HG02884 (cell line): ENCODE data around the gene CERKL.

ENCODE experiments used
- ATAC-seq: cut with Tn5 transposase; IDR thresholded peaks from one replicate; pipeline ENCODE4 v1.9.1; 2021; ENCODE audit warnings: mild to moderate bottlenecking, moderate library complexity; ENCODE audit not compliant: unreplicated experiment

Gene CERKL

DNA sequence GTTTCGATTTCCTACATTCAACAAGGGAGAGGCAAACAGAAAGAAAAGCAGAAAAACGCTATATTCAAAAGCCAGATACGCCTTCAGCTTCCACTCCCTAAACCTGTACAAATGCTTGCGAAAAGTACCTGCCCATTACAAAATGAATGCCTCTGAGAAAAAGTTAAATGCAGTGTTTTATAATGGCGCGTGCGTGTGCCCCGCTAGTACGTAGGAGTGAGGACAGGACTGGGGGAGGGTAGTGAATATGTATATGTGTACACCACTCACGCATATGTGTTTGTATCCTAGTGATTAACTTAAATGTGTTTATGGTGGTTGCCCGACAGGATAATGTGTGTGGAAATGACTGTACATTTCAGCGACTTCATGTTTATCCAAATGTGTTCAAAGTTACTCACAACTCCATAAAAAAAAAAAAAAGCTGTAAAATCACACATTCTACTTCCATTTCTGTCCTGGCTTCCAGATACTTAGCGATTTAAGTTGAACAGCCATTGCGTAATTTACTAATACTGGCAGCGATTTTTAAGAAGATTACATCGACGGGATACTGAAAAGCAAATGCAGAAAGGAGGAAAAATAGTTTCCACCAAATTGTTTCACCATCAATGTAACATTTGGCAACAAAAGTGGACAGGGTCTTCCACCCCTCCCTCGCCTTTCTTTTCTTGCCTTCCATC, 22.1 kb upstream of the CERKL start:
- no peak for ATAC-seq

DNA sequence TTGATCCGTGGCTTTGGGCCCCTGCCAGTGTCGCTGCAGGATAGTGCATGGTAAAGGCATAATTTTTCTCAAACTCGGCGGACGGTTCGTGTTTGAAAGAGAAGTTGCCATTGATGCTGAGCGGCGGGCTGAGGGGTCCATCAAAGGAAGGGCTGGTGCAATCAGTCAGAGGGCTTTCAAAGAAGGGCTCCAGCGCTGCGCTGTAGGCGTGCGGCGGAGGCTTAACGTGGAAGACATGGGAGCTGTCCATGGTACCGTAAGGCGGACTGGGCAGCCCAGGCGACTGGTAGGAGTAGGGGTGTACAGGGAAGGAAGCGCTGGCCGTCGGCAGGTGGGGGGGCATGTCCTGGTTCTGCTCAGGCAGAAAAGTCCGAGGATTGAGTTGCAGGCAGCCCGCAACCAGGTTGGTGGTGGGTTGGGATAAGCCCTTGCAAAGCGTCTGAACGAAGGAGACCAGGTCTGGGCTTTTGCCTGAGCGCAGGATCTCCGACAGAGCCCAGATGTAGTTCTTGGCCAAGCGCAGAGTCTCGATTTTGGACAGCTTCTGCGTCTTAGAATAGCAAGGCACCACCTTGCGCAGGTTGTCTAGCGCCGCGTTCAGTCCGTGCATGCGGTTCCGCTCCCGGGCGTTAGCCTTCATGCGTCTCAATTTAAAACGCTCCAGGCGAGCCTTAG, 21.1 kb upstream of the CERKL start:
- ATAC-seq: no peak

DNA sequence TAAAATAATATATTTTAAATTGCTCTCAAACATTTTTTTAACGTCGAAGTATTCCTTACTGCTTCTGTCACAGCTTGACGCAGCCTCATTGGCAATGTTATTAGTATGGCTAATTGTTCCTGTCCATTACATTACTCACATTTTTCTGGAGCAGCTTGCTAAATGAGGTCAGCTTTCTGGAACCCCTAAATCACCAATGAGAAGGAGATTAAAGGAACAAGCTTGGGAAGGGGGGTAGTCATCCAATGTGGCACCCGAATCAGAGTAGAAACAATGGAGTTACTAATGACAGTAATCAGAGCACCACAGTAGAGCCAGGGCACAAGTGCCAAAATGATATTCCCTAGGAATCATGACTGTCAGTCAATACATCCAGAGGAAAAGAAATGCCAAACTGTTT, 18.3 kb upstream of the CERKL start:
- no peak for ATAC-seq

DNA sequence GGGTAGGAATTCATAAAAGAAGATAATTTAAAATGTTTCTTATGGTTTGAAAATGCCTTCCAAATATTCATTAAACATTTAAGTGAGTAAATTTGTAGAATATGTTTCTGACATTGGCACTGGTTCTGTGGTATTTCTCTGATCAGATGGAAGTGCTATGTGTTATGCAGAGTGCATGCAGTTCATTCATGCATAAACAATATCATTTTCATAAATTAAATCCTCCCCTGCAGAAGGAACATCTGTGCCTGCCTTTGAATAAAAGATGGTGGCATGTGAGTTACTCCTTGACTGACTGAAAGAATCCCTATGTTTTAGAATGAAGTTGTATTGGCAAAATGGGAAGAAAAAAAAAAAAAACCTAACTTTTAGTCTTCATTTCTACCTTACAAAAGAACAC, 17.6 kb upstream of the CERKL start:
- ATAC-seq: no peak

DNA sequence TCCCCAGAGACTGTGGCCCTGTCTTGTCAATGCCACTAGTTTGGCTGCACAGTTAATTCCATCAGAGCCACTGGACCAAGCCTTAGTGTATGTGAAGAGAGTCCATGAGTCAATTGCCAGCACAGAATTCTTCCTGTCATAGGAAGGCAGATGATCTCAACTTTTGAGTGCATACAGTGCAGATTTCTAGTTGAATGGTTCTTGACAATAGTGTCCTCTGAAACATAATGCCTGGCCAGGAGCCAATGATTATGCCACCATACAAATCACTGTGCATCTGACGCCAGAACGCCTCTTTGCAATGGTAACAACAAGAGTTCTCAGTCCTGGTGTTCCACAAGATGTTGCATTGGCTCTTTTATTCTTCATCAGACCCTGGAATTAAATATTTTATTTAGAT, 16.3 kb upstream of the CERKL start:
- no peak for ATAC-seq

DNA sequence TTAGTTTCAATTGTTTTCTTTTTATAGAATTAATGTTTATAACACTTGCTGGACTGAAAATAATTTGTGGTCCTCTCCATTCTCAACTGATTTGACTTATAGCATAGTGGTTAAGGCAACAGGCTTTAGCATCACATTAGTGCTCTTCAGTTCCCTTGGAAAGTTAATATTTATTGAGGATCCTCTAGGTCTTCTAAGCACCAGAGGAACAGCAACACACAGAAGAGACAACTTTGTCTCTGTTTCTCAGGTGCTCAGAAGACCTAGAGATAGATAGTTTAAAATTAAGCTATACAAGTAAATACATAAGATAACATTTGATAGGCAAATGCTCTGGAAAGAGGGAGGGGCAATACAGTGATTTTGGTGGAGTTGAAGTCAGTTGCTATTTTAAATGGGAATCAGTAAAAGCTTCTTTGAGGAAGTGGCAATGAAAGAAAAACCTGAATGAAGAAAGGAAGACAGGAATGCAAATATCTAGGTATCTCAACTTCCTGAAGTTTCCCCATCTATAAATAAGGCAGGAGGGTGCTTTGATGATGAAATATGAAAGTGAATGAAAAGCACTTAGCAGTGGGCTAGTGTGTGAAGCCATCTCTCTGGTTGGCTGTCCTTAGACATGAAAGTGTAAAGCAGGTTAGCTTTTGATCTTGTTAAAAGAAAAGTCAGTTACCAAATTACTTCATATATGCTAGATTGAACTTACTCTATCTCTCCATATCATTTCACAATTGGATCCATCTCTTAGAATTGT, 15.5 kb upstream of the CERKL start:
- ATAC-seq: peak; percentile 95

DNA sequence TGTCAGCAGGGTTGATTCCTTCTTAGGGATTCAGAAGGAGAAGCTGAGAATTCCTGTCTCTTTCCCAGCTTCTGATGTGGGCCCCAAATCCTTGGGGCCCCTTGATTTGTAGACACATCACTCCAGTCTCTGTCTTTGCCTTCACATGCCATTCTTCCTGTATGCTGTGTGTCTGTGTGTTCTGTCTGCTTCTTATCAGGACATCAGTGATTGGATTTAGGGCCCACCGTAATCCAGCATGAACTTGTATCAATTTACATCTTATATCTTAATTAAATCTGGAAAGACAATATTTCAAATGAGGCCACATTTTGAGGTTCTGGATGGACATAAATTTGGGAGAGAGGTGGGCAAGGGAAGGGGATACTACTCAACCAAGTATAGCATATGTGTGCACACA, 13.7 kb upstream of the CERKL start:
- ATAC-seq: no peak

DNA sequence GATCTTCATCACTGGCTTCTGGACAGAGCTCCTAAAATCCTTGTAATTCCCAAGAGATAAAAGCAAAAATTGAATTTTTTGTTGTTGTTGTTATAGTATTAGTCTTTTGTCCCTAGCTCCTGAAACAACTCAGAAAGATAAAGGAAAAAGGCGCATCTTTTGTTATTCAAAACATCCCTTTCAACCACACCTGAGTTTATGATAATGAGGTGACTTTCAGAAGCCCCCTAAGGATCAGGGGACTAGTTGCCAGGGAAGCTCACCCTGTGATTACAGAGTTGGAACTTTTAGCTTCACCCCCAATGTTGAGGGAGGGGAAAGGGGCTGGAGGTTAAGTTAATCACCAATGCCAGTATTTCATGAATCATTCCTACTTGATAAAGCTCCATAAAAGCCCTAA, 10.3 kb upstream of the CERKL start:
- ATAC-seq: no peak

DNA sequence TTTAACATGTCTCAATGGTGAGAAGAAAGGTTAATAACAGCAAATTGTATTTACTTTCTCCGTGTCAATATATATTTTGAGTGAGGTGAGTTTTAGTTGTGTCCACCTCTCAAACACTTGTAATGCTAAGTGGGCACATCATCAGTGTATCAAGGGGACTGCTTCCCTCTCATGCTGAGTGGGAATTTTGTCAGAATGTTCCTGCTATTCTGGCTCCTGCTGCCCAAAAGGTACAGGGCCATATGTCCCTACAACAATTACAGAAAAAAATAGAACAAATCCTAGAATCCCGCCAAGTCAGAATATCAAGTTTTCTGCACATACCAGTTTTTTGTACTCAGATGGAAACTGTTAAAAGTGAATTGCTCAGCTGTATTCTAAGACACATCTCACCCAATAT, 5.4 kb upstream of the CERKL start:
- ATAC-seq: no peak

DNA sequence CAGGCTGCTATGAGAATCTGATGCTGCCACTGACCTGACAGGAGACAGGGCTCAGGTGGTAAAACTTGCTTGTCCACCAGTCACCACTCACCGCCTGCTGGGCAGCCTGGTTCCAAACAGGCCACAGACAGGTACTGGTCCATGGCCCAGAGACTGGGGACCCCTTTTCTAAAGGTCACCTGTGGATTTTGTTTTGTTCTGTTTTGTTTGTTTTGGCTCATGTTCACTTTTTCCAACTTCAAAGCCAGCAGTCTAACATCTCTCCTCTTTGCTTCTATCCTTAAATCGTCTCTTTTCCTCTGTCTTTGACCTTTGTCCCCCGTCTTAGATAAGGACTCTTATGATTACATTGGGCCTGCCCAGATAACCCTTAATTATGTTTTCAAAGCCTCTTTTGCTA, 3.3 kb upstream of the CERKL start:
- ATAC-seq: no peak

DNA sequence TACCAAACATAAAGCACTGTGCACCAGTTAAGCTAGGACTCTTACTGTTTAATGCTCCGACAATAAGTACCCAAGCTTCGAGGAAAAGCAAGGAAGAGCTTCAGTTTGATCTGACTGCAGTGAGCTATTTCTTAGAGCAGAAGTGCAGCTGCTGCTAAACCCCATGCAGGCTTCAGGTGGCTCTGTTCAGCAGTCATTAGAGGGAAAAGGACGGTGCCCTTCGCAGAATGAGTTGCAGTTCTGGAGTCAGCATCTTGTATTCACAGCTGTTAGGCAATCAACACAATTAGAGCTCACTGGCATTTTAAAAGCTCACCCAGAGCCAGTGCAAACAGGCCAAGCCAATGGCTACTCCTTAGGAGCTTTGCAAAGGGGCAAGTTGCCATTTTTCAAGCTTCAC, 1.5 kb upstream of the CERKL start:
- no peak for ATAC-seq

DNA sequence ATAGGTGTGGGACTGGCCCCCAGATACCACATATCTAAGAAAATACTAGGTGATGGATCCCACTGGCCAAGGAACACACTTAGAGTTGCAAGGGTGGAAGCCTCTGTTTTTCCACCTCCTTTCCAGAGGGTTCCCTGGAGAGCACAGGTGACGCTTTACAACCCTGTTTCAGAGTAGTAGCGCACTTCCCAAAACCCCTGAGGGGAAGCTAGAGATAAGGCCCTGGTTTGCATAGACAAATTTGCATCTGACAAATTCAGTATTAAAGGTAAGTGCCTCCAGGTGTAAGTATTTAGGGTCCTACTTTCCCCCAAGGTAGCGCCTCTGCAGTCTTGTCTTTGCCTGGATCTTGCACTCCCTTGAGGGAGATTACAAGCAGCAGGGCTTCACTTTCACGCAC, 474 bp upstream of the CERKL start:
- ATAC-seq: no peak

DNA sequence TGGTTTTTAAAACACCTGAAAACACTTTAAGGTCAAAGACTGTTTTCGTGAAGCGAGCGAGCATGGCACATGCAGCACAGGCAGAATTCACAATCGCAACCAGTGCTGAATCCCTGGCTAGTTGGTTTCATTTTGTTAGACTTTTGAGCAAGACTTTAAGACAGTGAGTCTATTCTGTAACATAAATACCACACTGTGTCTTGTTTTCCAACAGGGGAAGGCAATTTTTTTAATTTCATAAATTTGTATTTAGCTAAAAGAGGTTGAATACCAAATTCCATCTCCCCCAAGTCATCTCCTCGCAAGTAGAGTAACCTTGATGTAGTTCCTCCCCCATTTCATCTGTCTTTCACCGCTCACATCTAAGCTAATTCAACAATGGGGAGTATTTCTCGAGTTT, 1.4 kb downstream of the CERKL start:
- ATAC-seq: no peak

DNA sequence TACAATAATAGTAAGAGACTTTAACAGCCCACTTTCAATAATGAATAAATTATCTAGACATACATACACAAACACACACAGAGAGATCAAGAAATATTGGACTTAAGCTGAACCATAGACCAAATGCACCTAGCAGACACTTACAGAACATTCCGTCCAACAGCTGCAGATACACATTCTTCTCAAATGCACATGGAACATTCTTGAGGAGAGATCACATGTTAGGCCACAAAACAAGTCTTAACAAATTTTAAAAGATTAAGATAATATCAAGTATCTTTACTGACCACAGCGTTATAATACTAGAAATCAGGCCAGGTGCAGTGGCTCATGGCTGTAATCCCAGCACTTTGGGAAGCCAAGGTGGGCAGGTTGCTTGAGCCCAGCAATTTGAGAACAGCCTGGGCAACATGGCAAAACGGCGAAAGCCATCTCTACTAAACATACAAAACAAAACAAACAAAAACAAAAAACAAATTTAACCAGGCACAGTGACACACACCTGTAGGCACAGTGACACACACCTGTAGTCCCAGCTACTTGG, 7.4 kb downstream of the CERKL start:
- no peak for ATAC-seq

DNA sequence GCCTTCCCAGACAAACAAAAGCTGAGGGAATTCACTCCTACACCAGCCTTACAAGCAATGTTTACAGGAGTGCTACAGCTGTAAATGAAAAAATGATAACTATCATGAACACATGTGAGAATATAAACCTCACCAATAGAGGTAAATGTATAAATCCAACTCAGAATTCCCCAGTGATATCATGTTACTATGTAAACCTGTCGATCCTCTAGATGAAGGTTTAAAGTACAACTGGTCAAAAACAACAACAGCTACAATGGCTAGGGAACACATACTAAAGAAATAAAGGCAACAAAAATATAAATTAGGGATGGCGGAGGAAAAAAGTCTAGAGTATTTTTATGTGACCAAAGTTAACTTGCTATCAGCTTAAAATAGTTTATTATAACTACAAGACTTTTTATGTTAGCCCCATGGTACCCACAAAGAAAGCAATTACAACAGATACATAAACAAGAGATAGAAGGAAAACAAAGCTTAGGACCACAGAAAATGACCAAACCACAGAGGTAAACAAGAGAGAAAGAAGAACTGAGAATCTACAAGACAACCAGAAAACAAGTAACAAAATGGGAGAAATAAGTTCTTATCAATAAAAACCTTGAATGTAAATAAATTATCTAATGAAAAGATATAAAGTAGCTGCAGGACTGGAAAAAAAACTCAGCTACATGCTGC, 8.3 kb downstream of the CERKL start:
- ATAC-seq: no peak

DNA sequence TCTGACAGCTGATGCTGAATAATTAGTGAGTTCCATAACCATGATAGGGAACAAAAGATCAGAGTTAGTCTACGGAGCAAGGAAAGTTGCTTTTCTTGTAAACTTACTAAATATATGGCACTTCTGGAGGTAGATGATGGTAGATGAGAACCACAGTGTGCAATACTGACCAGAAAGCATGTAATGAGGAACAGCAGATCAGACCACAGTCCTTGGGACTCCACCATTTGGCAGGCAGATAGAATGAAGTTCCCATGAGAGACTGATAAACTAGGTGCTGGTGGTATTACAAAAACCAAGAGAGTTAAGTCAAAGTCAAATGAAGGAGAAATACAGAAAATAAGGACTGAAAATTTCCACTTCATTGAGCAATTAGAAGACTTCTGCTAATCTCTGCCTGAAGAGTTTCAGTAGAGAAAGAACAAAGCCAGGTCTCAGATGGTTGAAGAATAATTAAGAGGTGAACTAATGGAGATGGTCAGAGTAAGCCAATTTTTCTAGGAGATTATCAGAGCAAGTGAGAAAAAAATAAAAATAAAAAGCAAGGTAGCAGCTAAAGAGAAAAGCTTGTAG, 10.4 kb downstream of the CERKL start:
- no peak for ATAC-seq

DNA sequence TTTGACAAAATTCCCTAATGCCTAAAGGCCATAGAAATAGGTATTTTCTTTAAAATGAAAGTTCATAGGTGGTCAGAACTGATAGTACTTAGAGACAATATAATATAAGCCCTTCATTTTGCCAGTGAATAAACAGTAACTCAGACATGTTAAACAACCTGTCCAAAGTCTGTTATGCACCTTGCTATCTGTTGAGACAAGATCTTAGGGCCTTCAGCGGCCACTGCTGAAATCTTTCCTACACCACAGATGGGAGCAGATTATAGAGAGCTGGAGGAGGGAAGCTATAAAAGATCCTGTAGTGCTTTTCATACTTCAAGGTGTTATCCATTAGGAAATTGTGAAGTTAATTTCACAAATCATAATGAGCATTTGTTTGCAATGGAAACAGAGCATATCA, 13.8 kb downstream of the CERKL start:
- ATAC-seq: no peak

DNA sequence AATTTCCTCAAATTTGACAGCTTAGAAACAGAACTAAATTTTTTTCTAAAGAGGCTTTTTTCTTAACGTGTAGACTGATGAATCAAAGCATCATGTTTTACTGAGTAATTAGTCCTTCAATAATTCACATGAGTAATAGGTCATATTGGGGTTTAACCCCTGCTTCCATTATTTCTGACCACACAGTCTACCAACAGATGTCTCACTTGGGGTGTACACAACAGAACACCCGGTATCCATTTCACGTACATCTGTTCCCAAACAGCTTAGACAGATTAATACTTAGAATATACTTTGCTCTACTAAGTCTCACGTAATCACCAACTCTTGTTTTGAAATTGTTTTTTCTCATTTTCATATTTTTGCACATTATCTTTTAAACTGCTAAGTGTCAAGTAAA, 14.8 kb downstream of the CERKL start:
- no peak for ATAC-seq

DNA sequence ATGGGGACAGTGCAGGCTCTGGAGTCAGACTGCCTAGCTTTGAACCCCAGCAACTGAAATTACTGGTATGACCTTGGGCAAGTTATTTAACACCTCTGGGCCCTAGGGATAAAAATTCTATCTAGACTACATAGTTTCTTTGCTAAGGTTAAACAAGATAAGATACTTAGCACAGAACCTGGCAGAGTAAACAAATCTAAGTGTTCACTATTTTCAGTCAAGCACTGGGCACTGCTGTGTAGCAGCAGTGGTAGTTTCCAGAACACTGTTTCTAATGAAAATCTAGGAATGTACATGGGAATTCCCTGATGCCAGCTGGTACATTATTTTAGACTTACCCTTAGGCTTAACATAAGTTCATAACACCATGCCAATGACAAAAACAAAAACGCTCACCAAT, 17.2 kb downstream of the CERKL start:
- ATAC-seq: no peak

DNA sequence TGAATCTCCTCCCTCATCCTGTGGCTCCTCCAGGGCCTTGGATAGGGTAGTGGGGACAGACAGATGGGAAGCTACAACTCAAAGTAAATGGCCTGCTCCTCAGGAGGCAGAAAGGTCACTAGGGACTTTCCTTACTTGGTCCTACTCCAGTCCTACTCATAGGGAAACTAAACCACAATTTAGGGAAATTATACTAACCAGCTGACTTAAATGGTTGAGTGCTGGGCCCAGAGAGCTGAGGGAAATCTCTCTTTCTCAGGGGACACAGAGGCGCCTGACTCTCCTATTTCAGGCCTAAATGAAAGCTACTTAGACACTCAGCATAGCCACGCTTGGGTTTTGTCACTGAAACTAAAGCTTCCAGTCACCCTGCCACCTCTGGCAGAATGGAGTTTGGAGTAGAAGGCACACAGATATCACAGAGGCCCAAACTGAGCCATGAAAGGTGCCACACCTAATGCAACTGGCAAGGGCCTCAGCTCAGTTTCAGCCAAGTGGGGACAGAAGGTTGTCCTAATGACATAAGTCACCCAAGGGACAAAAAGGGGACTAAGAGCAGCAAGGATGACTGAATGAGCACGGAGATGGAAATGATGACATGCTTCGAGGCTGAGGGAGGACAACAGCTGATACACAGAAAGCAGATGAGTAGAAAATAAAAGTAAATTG, 24.0 kb downstream of the CERKL start:
- peak; percentile 86 for ATAC-seq
